Measurements from ENCODE around the gene C19orf12.
"Not testable (repeated sequence)": the region's sequence is repeated elsewhere in the genome, so short reads cannot be mapped to it uniquely, and the experiment has no call there.

C19orf12 gene

GRCh38 chr19:29731331-29731850 lies 16.3 kb upstream of the C19orf12 start:
- DNase-seq (ENCODE audit: low read depth in 2 of 2, low spot score in 1 of 2) = no peak

GRCh38 chr19:29727906-29728305 lies 12.8 kb upstream of the C19orf12 start:
- no peak for DNase-seq (ENCODE audit: low read depth in 2 of 2, low spot score in 1 of 2)

- no peak for DNase-seq (ENCODE audit: low read depth in 2 of 2, low spot score in 1 of 2)
These were observed 9.7 kb upstream of the C19orf12 start for GRCh38 chr19:29724746-29725145.

GRCh38 chr19:29724102-29724641 lies 9.1 kb upstream of the C19orf12 start:
- DNase-seq (ENCODE audit: low read depth in 2 of 2, low spot score in 1 of 2) = no peak

- DNase-seq (ENCODE audit: low read depth in 2 of 2, low spot score in 1 of 2) = no peak
These were observed 2.0 kb upstream of the C19orf12 start for GRCh38 chr19:29717051-29717450.

GRCh38 chr19:29715701-29716581 lies 880 bp upstream of the C19orf12 start:
- no peak for DNase-seq (ENCODE audit: low read depth in 2 of 2, low spot score in 1 of 2)

GRCh38 chr19:29714371-29714952 lies 599 bp downstream of the C19orf12 start:
- peak in 1 of 2 donors; percentile 15 for DNase-seq (ENCODE audit: low read depth in 2 of 2, low spot score in 1 of 2)

GRCh38 chr19:29712744-29713516 lies 2.1 kb downstream of the C19orf12 start:
- DNase-seq (ENCODE audit: low read depth in 2 of 2, low spot score in 1 of 2) = no peak

- no peak for DNase-seq (ENCODE audit: low read depth in 2 of 2, low spot score in 1 of 2)
These were observed 3.4 kb downstream of the C19orf12 start for GRCh38 chr19:29711584-29712132.

- not testable (repeated sequence) for DNase-seq (ENCODE audit: low read depth in 2 of 2, low spot score in 1 of 2)
These were observed 5.6 kb downstream of the C19orf12 start for GRCh38 chr19:29709440-29709798.

- no peak for DNase-seq (ENCODE audit: low read depth in 2 of 2, low spot score in 1 of 2)
These were observed 6.3 kb downstream of the C19orf12 start for GRCh38 chr19:29708554-29709439.

GRCh38 chr19:29706635-29707034 lies 8.4 kb downstream of the C19orf12 start:
- DNase-seq (ENCODE audit: low read depth in 2 of 2, low spot score in 1 of 2) = no peak

GRCh38 chr19:29705706-29706105 lies 9.4 kb downstream of the C19orf12 start:
- no peak for DNase-seq (ENCODE audit: low read depth in 2 of 2, low spot score in 1 of 2)

- DNase-seq (ENCODE audit: low read depth in 2 of 2, low spot score in 1 of 2) = no peak
These were observed 10.2 kb downstream of the C19orf12 start for GRCh38 chr19:29704562-29705558.

- DNase-seq (ENCODE audit: low read depth in 2 of 2, low spot score in 1 of 2) = no peak
These were observed 12.1 kb downstream of the C19orf12 start for GRCh38 chr19:29702963-29703320.

GRCh38 chr19:29702161-29702962 lies 12.7 kb downstream of the C19orf12 start:
- no peak for DNase-seq (ENCODE audit: low read depth in 2 of 2, low spot score in 1 of 2)

GRCh38 chr19:29700498-29700897 lies 14.6 kb downstream of the C19orf12 start:
- no peak for DNase-seq (ENCODE audit: low read depth in 2 of 2, low spot score in 1 of 2)

- no peak for DNase-seq (ENCODE audit: low read depth in 2 of 2, low spot score in 1 of 2)
These were observed 15.2 kb downstream of the C19orf12 start for GRCh38 chr19:29699861-29700260.

Data from stimulated activated CD8-positive, alpha-beta memory T cell treated with anti-CD3 and anti-CD28 coated beads, Interleukin-4, amount 100 ng/mL, for 4 hours (primary cell).